OCI-LY7 (cell line): ENCODE measurements around the gene HSD17B2.

Experiments used
- CTCF ChIP-seq: fragments of 200-600 bp; sonication (generic); conservative IDR thresholded peaks from 2 replicates; pipeline ENCODE4 v1.5.1; 2014; ENCODE audit warnings: mild to moderate bottlenecking, antibody characterized with exemption, low read length, moderate library complexity, mixed read lengths
- EZH2phosphoT487 ChIP-seq: fragments of 200-600 bp; sonication (generic); IDR thresholded peaks from 2 replicates; pipeline ENCODE4 v1.6.1; 2018; ENCODE audit warnings: low read depth, borderline replicate concordance, mild to moderate bottlenecking, mixed run types, antibody characterized with exemption, low read length, moderate library complexity, mixed read lengths

- TF ChIP-seq EZH2phosphoT487 (no peak), CTCF (no peak)
These were observed 81.5 kb downstream of the HSD17B2 start for GRCh38 chr16:82116535-82116934.
